ENCODE results near the gene DHRS3.
A peak's percentile ranks its signal among the peaks of the same experiment; 100 is the strongest.
"Not testable (repeated sequence)": the region's sequence is repeated elsewhere in the genome, so short reads cannot be mapped to it uniquely, and the experiment has no call there.

The DHRS3 gene

GRCh38 chr1:12536023-12536639, 81.9 kb downstream of the DHRS3 start:
- DNase-seq, result no peak

- no peak for DNase-seq
Measured at GRCh38 chr1:12532405-12533315, 85.3 kb downstream of the DHRS3 start.

GRCh38 chr1:12531179-12531499, 86.9 kb downstream of the DHRS3 start:
- DNase-seq, result no peak

GRCh38 chr1:12530462-12531178, 87.4 kb downstream of the DHRS3 start:
- DNase-seq, result no peak

GRCh38 chr1:12529640-12530174, 88.3 kb downstream of the DHRS3 start:
- no peak for DNase-seq

GRCh38 chr1:12528021-12528852, 89.8 kb downstream of the DHRS3 start:
- peak; percentile 14 for DNase-seq

- no peak for DNase-seq
Measured at GRCh38 chr1:12527564-12527963, 90.4 kb downstream of the DHRS3 start.

GRCh38 chr1:12525311-12526181, 92.5 kb downstream of the DHRS3 start:
- no peak for DNase-seq

GRCh38 chr1:12524266-12524665, 93.7 kb downstream of the DHRS3 start:
- DNase-seq, result no peak

GRCh38 chr1:12522780-12523179, 95.2 kb downstream of the DHRS3 start:
- DNase-seq, result not testable (repeated sequence)

- no peak for DNase-seq
Measured at GRCh38 chr1:12521096-12521495, 96.9 kb downstream of the DHRS3 start.

- no peak for DNase-seq
Measured at GRCh38 chr1:12519693-12520364, 98.2 kb downstream of the DHRS3 start.

GRCh38 chr1:12518931-12519692, 98.9 kb downstream of the DHRS3 start:
- DNase-seq, result no peak
